ENCODE measurements around the gene HBZ. TPM values are rescaled to one million over a fixed set of nuclear protein-coding genes. Genes with fewer than 3 reads are reported as not detected.
A peak's percentile ranks its signal among the peaks of the same experiment; 100 is the strongest.

The HBZ gene
- total and polyA plus RNA-seq, 9 of the 15 experiments (the other 6 are each of a cell fraction or from before 2014, with no cell fraction given), result 58.0 to 610 (median 113) TPM

- H3K4me2 ChIP-seq (ENCODE audit: insufficient read depth, low read length), result no peak overlapping the region
- H4K20me1 ChIP-seq (replicated peaks; ENCODE audit: control insufficient read depth, insufficient read depth, low read length), result no peaks in the 10 kb centered on the region
- no peak for FAIRE-seq
- no TSS peak for BruUV-seq (replicated peaks)
- CTCF ChIA-PET (ENCODE audit: low intra/inter-chr PET ratio), result no interaction called here
- ATAC-seq, result no peak
- H3K36me3 ChIP-seq (ENCODE audit: control insufficient read depth, insufficient read depth, low read length), result peaks cover 96% of the 10 kb centered on the region
- no peaks in the 10 kb centered on the region for H3K27me3 ChIP-seq (ENCODE audit: control insufficient read depth in 2 of 2, insufficient read depth in 2 of 2, low read length in 2 of 2)
- H3K79me2 ChIP-seq (ENCODE audit: control insufficient read depth, insufficient read depth, low read length), result no peaks in the 10 kb centered on the region; the same call in 2 of the 3 replicates
- H3K9me1 ChIP-seq (ENCODE audit: control insufficient read depth, insufficient read depth, low read length), result no peaks in the 10 kb centered on the region
- WGBS (ENCODE audit: insufficient coverage, low coverage, missing lambda C conversion rate), result 93% methylated on average over 8 of the region's 11 CpGs
- POLR2A ChIA-PET, result interaction anchor here (1.0 kb wide), 1 partner anchor 9 kb away, joined by 3 read pairs; no protein-coding TSS in a partner anchor
- peaks cover 2% of the 10 kb centered on the region; the same call in 1 of the 2 replicates for H3K9me3 ChIP-seq (replicated peaks; ENCODE audit: control insufficient read depth, insufficient read depth, low read depth, low read length)
- 0 out of 4 replicates have a peak overlapping the region, but pooled peaks of 1 of the 2 experiments have one; percentile 28 for H3K9ac ChIP-seq (ENCODE audit: insufficient read depth in 1 of 2, low read depth in 2 of 2, low read length in 2 of 2)
- H3K4me3 ChIP-seq, result no peak overlapping the region
- H3K27ac ChIP-seq (ENCODE audit: extremely low read depth, low read depth, low read length), result no peak overlapping the region
- H3K4me1 ChIP-seq (replicated peaks in 1 of 2; ENCODE audit: control insufficient read depth in 2 of 2, insufficient read depth in 2 of 2, low read length in 2 of 2), result peaks cover 0 to 5% of the 10 kb centered on the region in 2 experiments; a peak in 2 of 5 replicates
- in situ Hi-C loops (cut with MboI) (no loop called here), intact Hi-C loops (cut with micrococcal nuclease) (no loop called here)
- no peak for TF ChIP-seq AFF1 (IDR thresholded peaks at IDR 0.05; ENCODE audit: low read depth in 1 of 2, partially characterized antibody in 2 of 2)
- H2AFZ ChIP-seq (ENCODE audit: low read depth, low read length), result no peak overlapping the region
- no peak for DNase-seq (ENCODE audit: extremely low read depth in 1 of 4, low spot score in 3 of 4)
These were observed 40.2 kb downstream of the HBZ start for GRCh38 chr16:192686-193085.
